KOPT-K1 (cell line): ENCODE results near the gene PEX11G.

ENCODE experiments used
- H3K27ac ChIP-seq: fragments of 200-600 bp; sonication (generic); 2 replicates; pipeline ENCODE4 v1.5.1; 2016; ENCODE audit warnings: antibody characterized with exemption, mild to moderate bottlenecking, low read depth, low read length; ENCODE audit not compliant: poor library complexity, severe bottlenecking
- H3K36me3 ChIP-seq: fragments of 200-600 bp; sonication (generic); 2 replicates; pipeline ENCODE4 v1.5.1; 2017; ENCODE audit warnings: antibody characterized with exemption, mild to moderate bottlenecking, low read length, moderate library complexity; ENCODE audit not compliant: insufficient read depth
- H3K9me3 ChIP-seq: fragments of 200-600 bp; sonication (generic); 2 replicates; pipeline ENCODE4 v1.5.1; 2017; ENCODE audit warnings: antibody characterized with exemption, low read length, mild to moderate bottlenecking; ENCODE audit not compliant: insufficient read depth, poor library complexity, severe bottlenecking

PEX11G gene

GRCh38 chr19:7486923-7487322 is 1.9 kb downstream of the PEX11G start:
- no peaks in the 10 kb centered on the region for H3K9me3 ChIP-seq
- H3K36me3 ChIP-seq: no peaks in the 10 kb centered on the region
- H3K27ac ChIP-seq: no peak overlapping the region

- Histone ChIP-seq H3K27ac (no peak overlapping the region), H3K36me3 (no peaks in the 10 kb centered on the region), H3K9me3 (no peaks in the 10 kb centered on the region)
Observed at GRCh38 chr19:7483720-7484201, 5.1 kb downstream of the PEX11G start.

- no peaks in the 10 kb centered on the region for H3K9me3 ChIP-seq
- no peaks in the 10 kb centered on the region for H3K36me3 ChIP-seq
- H3K27ac ChIP-seq: no peak overlapping the region
Observed at GRCh38 chr19:7482584-7483439, 6.0 kb downstream of the PEX11G start.

- Histone ChIP-seq H3K9me3 (no peaks in the 10 kb centered on the region), H3K27ac (no peak overlapping the region), H3K36me3 (no peaks in the 10 kb centered on the region)
Observed at GRCh38 chr19:7480970-7481255, 7.9 kb downstream of the PEX11G start.

GRCh38 chr19:7480222-7480969 is 8.4 kb downstream of the PEX11G start:
- no peak overlapping the region for H3K27ac ChIP-seq
- H3K36me3 ChIP-seq: no peaks in the 10 kb centered on the region; the same call in 1 of the 2 replicates
- no peaks in the 10 kb centered on the region for H3K9me3 ChIP-seq

GRCh38 chr19:7478843-7479227 is 10.0 kb downstream of the PEX11G start:
- H3K27ac ChIP-seq: no peak overlapping the region
- H3K36me3 ChIP-seq: no peaks in the 10 kb centered on the region; the same call in 1 of the 2 replicates
- no peaks in the 10 kb centered on the region for H3K9me3 ChIP-seq

- no peaks in the 10 kb centered on the region for H3K9me3 ChIP-seq
- no peak overlapping the region for H3K27ac ChIP-seq
- H3K36me3 ChIP-seq: no peaks in the 10 kb centered on the region; the same call in 1 of the 2 replicates
Observed at GRCh38 chr19:7478173-7478842, 10.5 kb downstream of the PEX11G start.

GRCh38 chr19:7477758-7478157 is 11.1 kb downstream of the PEX11G start:
- Histone ChIP-seq H3K36me3 (peaks cover 5% of the 10 kb centered on the region; the same call in 1 of the 2 replicates), H3K9me3 (no peaks in the 10 kb centered on the region), H3K27ac (no peak overlapping the region)

- no peaks in the 10 kb centered on the region for H3K9me3 ChIP-seq
- no peak overlapping the region for H3K27ac ChIP-seq
- peaks cover 13% of the 10 kb centered on the region for H3K36me3 ChIP-seq
Observed at GRCh38 chr19:7476777-7477494, 11.9 kb downstream of the PEX11G start.

GRCh38 chr19:7476241-7476640 is 12.6 kb downstream of the PEX11G start:
- H3K9me3 ChIP-seq: no peaks in the 10 kb centered on the region
- H3K27ac ChIP-seq: no peak overlapping the region
- H3K36me3 ChIP-seq: peaks cover 20% of the 10 kb centered on the region

GRCh38 chr19:7475665-7476064 is 13.2 kb downstream of the PEX11G start:
- H3K9me3 ChIP-seq: no peaks in the 10 kb centered on the region
- no peak overlapping the region for H3K27ac ChIP-seq
- peaks cover 26% of the 10 kb centered on the region for H3K36me3 ChIP-seq

GRCh38 chr19:7471696-7472615 is 16.9 kb downstream of the PEX11G start:
- Histone ChIP-seq H3K36me3 (peaks cover 62% of the 10 kb centered on the region), H3K9me3 (no peaks in the 10 kb centered on the region), H3K27ac (no peak overlapping the region)

GRCh38 chr19:7470540-7471305 is 18.1 kb downstream of the PEX11G start:
- H3K36me3 ChIP-seq: peaks cover 71% of the 10 kb centered on the region
- H3K27ac ChIP-seq: no peak overlapping the region
- H3K9me3 ChIP-seq: no peaks in the 10 kb centered on the region
